Thyroid gland (tissue), 4 donors: ENCODE measurements around the gene PARL. TPM values are rescaled to one million over a fixed set of nuclear protein-coding genes. Genes with fewer than 3 reads are reported as not detected.
A peak's percentile ranks its signal among the peaks of the same experiment; 100 is the strongest.

Source experiments
- DNase-seq, 2 donors: peaks; one replicate each; pipeline ENCODE4 v3.0.0-alpha.2; 2019
- H3K27ac ChIP-seq, 3 donors: fragments of 200-600 bp; sonication (generic); 1 replicate in 2 of 3; 2 replicates in 1 of 3; pipeline ENCODE4 v1.5.1; 2016 to 2019; ENCODE audit warnings: mild to moderate bottlenecking in 1 of 3, moderate library complexity in 1 of 3
- H3K27me3 ChIP-seq: fragments of 200-600 bp; sonication (generic); one replicate; pipeline ENCODE4 v1.5.1; 2019
- H3K36me3 ChIP-seq, 2 donors: fragments of 200-600 bp; sonication (generic); one replicate each; pipeline ENCODE4 v1.5.1; 2016 to 2019
- H3K4me1 ChIP-seq, 2 donors: fragments of 200-600 bp; sonication (generic); one replicate each; pipeline ENCODE4 v1.5.1; 2017 to 2019
- H3K4me3 ChIP-seq, 3 donors: fragments of 200-600 bp; sonication (generic); replicated peaks in 1 of 3; 1 replicate in 2 of 3; 2 replicates in 1 of 3; pipeline ENCODE4 v1.5.1; 2016; ENCODE audit warnings: mild to moderate bottlenecking in 1 of 3
- H3K9me3 ChIP-seq: fragments of 200-600 bp; sonication (generic); one replicate; pipeline ENCODE4 v1.5.1; 2017
- CTCF ChIP-seq, 6 experiments: fragments of 200-600 bp in 3 of 6; fragments of 450-650 bp in 3 of 6; sonication (generic) in 3 of 6; IDR thresholded peaks; one replicate each; pipeline ENCODE4 v1.5.1; 2016 to 2019; ENCODE audit warnings: antibody characterized with exemption in 6 of 6, mild to moderate bottlenecking in 2 of 6, inconsistent platforms in 1 of 6, moderate library complexity in 1 of 6
- POLR2A ChIP-seq, 2 donors: fragments of 450-650 bp; IDR thresholded peaks; one replicate each; pipeline ENCODE4 v1.6.1; 2017; ENCODE audit warnings: antibody characterized with exemption in 2 of 2, mild to moderate bottlenecking in 2 of 2, moderate library complexity in 1 of 2
- WGBS, 2 donors: methylation state at CpG; one replicate each; pipeline ENCODE4 v1.1.5; 2017; 5-methylcytosine and 5-hydroxymethylcytosine counted together
- intact Hi-C: fragments of 100-400 bp; cut with DNase I; formaldehyde crosslinking; loops from one replicate; pipeline ENCODE4 v1.15.1; 2023
- total RNA-seq, 4 donors: library from RNA; depleted of rRNA; stranded (reverse); fragments of >200 nt; gene quantifications; one replicate each; pipeline ENCODE4 v1.2.3, GENCODE V29; 2016

PARL gene
- total RNA-seq, 4 donors from 2014 or later, result 33.8 to 52.0 (median 42.6) TPM

GRCh38 chr3:183826448-183827250 lies 58.0 kb downstream of the PARL start:
- no peak for TF ChIP-seq CTCF (IDR thresholded peaks at IDR 0.05)
- TF ChIP-seq POLR2A (IDR thresholded peaks at IDR 0.05), result no peak
- no peak overlapping the region for H3K4me3 ChIP-seq
- H3K9me3 ChIP-seq, result no peaks in the 10 kb centered on the region
- peak; percentile 21 to 24 for DNase-seq
- H3K36me3 ChIP-seq, result peaks cover 4 to 11% of the 10 kb centered on the region in 2 donors
- no peaks in the 10 kb centered on the region for H3K27me3 ChIP-seq
- no peak overlapping the region for H3K27ac ChIP-seq
- intact Hi-C loops, result no loop called here
- peaks cover 7% of the 10 kb centered on the region in 2 donors for H3K4me1 ChIP-seq
- 93 to 97% methylated on average over 14 of the region's 14 CpGs for WGBS, 2 donors

- peak; percentile 38 to 40 for DNase-seq
- peaks cover 7% of the 10 kb centered on the region in 2 donors for H3K4me1 ChIP-seq
- H3K27ac ChIP-seq, result no peak within 1 kb of the TSS
- H3K27me3 ChIP-seq, result no peaks in the 10 kb centered on the region
- 8 to 17% methylated on average over 14 to 19 of the region's 69 CpGs for WGBS, 2 donors
- no peaks in the 10 kb centered on the region for H3K9me3 ChIP-seq
- intact Hi-C loops, result no loop called here
- peaks cover 4 to 9% of the 10 kb centered on the region in 2 donors for H3K36me3 ChIP-seq
- peak within 1 kb of the TSS; percentile 25 to 58 (median 56) for H3K4me3 ChIP-seq
- TF ChIP-seq CTCF (IDR thresholded peaks at IDR 0.05) (peak in 2 of 6 experiments; percentile 17 to 28), POLR2A (IDR thresholded peaks at IDR 0.05) (no peak)
Measured at GRCh38 chr3:183825456-183826161, 59.1 kb downstream of the PARL start, which contains the start of gene MAP6D1. Gene MAP6D1 (minus strand): TSS chr3:183825577. CDS start chr3:183825547, 30 bp downstream.

- TF ChIP-seq POLR2A (IDR thresholded peaks at IDR 0.05) (no peak), CTCF (IDR thresholded peaks at IDR 0.05) (no peak)
- 1% methylated on average over 20 of the region's 88 CpGs; no CpG with 5 or more reads in 1 of the 2 donors for WGBS, 2 donors
- Histone ChIP-seq H3K9me3 (no peaks in the 10 kb centered on the region), H3K36me3 (peaks cover 0 to 2% of the 10 kb centered on the region in 2 donors), H3K27ac (no peak overlapping the region), H3K4me1 (peaks cover 7% of the 10 kb centered on the region in 2 donors), H3K4me3 (peak overlapping the region; percentile 25 to 58 (median 56)), H3K27me3 (no peaks in the 10 kb centered on the region)
- intact Hi-C loops, result no loop called here
- peak; percentile 31 to 38 for DNase-seq
Measured at GRCh38 chr3:183824761-183825455, 59.8 kb downstream of the PARL start.

GRCh38 chr3:183823963-183824362 lies 60.7 kb downstream of the PARL start:
- no peak overlapping the region for H3K4me3 ChIP-seq
- H3K36me3 ChIP-seq, result no peaks in the 10 kb centered on the region
- WGBS, 2 donors, result 78 to 79% methylated on average over 5 of the region's 5 CpGs
- no peaks in the 10 kb centered on the region for H3K27me3 ChIP-seq
- H3K9me3 ChIP-seq, result no peaks in the 10 kb centered on the region
- H3K27ac ChIP-seq, result no peak overlapping the region
- DNase-seq, result no peak
- peaks cover 7% of the 10 kb centered on the region in 2 donors for H3K4me1 ChIP-seq
- TF ChIP-seq CTCF (IDR thresholded peaks at IDR 0.05) (no peak), POLR2A (IDR thresholded peaks at IDR 0.05) (no peak)
- intact Hi-C loops, result no loop called here
